HepG2 (cell line): ENCODE data around the gene KIAA0232. TPM values are rescaled to one million over a fixed set of nuclear protein-coding genes. Genes with fewer than 3 reads are reported as not detected.

Experiments used
- BHLHE40 ChIP-seq: IDR thresholded peaks from 2 replicates; pipeline ENCODE4 v1.6.1; 2011; ENCODE audit warnings: low read length, improper control_type of control experiment
- HDAC2 ChIP-seq: sonication (generic); formaldehyde crosslinking; IDR thresholded peaks from 2 replicates; pipeline ENCODE4 v1.4.0; 2020; ENCODE audit warnings: missing genetic modification reagents
- HNF1B ChIP-seq: sonication (generic); formaldehyde crosslinking; IDR thresholded peaks from 2 replicates; pipeline ENCODE4 v1.5.1; 2020; ENCODE audit warnings: mild to moderate bottlenecking, moderate library complexity, missing genetic modification reagents
- HOXD1 ChIP-seq: sonication (generic); formaldehyde crosslinking; IDR thresholded peaks from 2 replicates; pipeline ENCODE4 v1.5.0; 2020; ENCODE audit warnings: missing genetic modification reagents
- NFKBIZ ChIP-seq: IDR thresholded peaks from 2 replicates; pipeline ENCODE4 v1.6.1; 2018; ENCODE audit warnings: missing genetic modification reagents, missing compliant biosample characterization
- NFRKB ChIP-seq: fragments of 450-650 bp; IDR thresholded peaks from 2 replicates; pipeline ENCODE4 v1.6.1; 2017
- PREB ChIP-seq: sonication (generic); formaldehyde crosslinking; IDR thresholded peaks from 2 replicates; pipeline ENCODE4 v1.4.0; 2020; ENCODE audit warnings: missing genetic modification reagents
- RAD21 ChIP-seq: fragments of 450-650 bp; formaldehyde crosslinking; IDR thresholded peaks from 2 replicates; pipeline ENCODE4 v1.5.0; 2020; ENCODE audit warnings: mild to moderate bottlenecking
- SNAI1 ChIP-seq: sonication (generic); formaldehyde crosslinking; IDR thresholded peaks from 2 replicates; pipeline ENCODE4 v1.5.0; 2020; ENCODE audit warnings: mild to moderate bottlenecking, missing genetic modification reagents, borderline replicate concordance
- USF2 ChIP-seq, 2 experiments: sonication (generic) in 1 of 2; formaldehyde crosslinking in 1 of 2; IDR thresholded peaks; 2 replicates each; pipeline versions ENCODE4 v1.5.1 to v1.6.1; 2011 to 2020; ENCODE audit warnings: borderline replicate concordance in 1 of 2, low read depth in 1 of 2, low read length in 1 of 2, mild to moderate bottlenecking in 1 of 2, missing genetic modification reagents in 1 of 2, moderate library complexity in 1 of 2
- ZBTB39 ChIP-seq: sonication (generic); formaldehyde crosslinking; IDR thresholded peaks from 2 replicates; pipeline ENCODE4 v1.5.0; 2020; ENCODE audit warnings: missing genetic modification reagents
- ZBTB7B ChIP-seq: sonication (generic); formaldehyde crosslinking; IDR thresholded peaks from 2 replicates; pipeline ENCODE4 v1.4.0; 2020; ENCODE audit warnings: missing genetic modification reagents
- ZNF800 ChIP-seq: sonication (generic); formaldehyde crosslinking; IDR thresholded peaks from 2 replicates; pipeline ENCODE4 v1.4.0; 2020; ENCODE audit warnings: missing genetic modification reagents
- polyA plus RNA-seq, 8 experiments: library from polyadenylated mRNA; depleted of rRNA in 3 of 8; stranded (reverse) in 7 of 8; unstranded in 1 of 8; fragments of >200 nt; fragmentation: Illumina TruSeq in 4 of 8; extraction: Trizol in 4 of 8; gene quantifications; 2 replicates each; pipeline versions ENCODE4 v1.2.1 to v1.2.3, GENCODE V29; 2011 to 2016; ENCODE audit warnings: low read depth in 4 of 8, missing spikeins in 1 of 8, mixed read lengths in 1 of 8; ENCODE audit not compliant: insufficient read depth in 1 of 8
- total RNA-seq, 5 experiments: library from RNA; depleted of rRNA; stranded (reverse); fragments of >200 nt; fragmentation: Illumina TruSeq; extraction: Trizol; gene quantifications; 2 replicates each; pipeline ENCODE4 v1.2.3, GENCODE V29; 2016; ENCODE audit warnings: low read depth in 1 of 5
- TF ChIP-seq, protein P1 (sequence below): sonication (generic); formaldehyde crosslinking; IDR thresholded peaks from 2 replicates; pipeline ENCODE4 v1.4.0; 2020; ENCODE audit warnings: missing genetic modification reagents
- TF ChIP-seq, protein P2 (sequence below): sonication (generic); formaldehyde crosslinking; IDR thresholded peaks from 2 replicates; pipeline ENCODE4 v1.5.0; 2020; ENCODE audit warnings: missing genetic modification reagents
- TF ChIP-seq, protein P3 (sequence below): sonication (generic); formaldehyde crosslinking; IDR thresholded peaks from 2 replicates; pipeline ENCODE4 v1.8.1; 2023; ENCODE audit warnings: missing genetic modification reagents, mild to moderate bottlenecking, borderline replicate concordance

KIAA0232 gene
- total and polyA plus RNA-seq, 2 of the 13 experiments (the other 11 are each of a cell fraction or from before 2014, with no cell fraction given) = 7.8 to 17.1 TPM

DNA sequence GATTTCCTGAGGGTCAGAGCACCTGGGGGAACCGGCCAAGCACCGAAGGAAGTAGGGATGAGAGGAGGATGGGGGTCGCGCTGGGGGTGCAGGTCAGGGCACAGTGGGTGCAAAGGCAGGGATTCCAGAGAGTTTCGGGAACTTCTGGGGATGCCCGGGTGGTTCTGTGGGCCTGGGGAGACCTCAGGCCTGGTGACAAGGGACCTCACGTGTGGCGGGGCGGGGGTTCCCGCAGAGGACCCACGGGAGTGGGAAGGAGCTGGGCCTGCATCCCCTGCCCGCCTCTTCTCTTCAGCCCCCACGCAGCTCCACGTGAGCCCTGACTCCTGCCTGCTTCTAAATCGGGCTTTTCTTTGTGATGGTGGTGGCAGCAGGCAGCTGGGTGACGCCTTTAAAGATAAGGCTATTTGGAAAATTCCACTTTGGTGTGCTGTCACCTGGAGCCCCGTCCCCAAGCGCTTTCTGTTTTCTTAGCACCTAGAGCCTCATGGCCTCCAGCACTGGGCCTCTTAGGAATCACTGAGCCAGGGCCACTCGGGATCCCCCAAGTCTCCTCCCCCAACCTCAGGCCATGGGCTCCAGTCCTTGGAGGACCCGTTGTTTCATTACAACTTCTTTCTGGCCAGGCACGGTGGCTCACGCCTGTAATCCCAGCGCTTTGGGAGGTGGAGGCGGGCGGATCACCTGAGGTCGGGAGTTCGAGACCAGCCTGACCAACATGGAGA lies 120.0 kb downstream of the KIAA0232 start (continued):
- TF ChIP-seq ZNF800 (no peak), ZBTB7B (peak; percentile 49; the same call in 1 of the 2 replicates), SNAI1 (CRISPR knock-in tag) (no peak), USF2 (IDR thresholded peaks at IDR 0.05; ENCODE audit: low read depth, low read length) (no peak), USF2 (CRISPR knock-in tag; IDR thresholded peaks at IDR 0.05; ENCODE audit: borderline replicate concordance) (no peak), HDAC2 (CRISPR knock-in tag) (no peak), NFKBIZ (CRISPR knock-in tag) (no peak), HOXD1 (CRISPR knock-in tag) (no peak), RAD21 (CRISPR knock-in tag) (no peak), ZBTB39 (CRISPR knock-in tag) (no peak), PREB (CRISPR knock-in tag) (no peak), HNF1B (peak; percentile 59; the same call in 1 of the 2 replicates), NFRKB (no peak), BHLHE40 (no peak)
- TF ChIP-seq, protein P1, sequence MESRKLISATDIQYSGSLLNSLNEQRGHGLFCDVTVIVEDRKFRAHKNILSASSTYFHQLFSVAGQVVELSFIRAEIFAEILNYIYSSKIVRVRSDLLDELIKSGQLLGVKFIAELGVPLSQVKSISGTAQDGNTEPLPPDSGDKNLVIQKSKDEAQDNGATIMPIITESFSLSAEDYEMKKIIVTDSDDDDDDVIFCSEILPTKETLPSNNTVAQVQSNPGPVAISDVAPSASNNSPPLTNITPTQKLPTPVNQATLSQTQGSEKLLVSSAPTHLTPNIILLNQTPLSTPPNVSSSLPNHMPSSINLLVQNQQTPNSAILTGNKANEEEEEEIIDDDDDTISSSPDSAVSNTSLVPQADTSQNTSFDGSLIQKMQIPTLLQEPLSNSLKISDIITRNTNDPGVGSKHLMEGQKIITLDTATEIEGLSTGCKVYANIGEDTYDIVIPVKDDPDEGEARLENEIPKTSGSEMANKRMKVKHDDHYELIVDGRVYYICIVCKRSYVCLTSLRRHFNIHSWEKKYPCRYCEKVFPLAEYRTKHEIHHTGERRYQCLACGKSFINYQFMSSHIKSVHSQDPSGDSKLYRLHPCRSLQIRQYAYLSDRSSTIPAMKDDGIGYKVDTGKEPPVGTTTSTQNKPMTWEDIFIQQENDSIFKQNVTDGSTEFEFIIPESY = peak; percentile 29; the same call in 1 of the 2 replicates
- TF ChIP-seq, protein P2, sequence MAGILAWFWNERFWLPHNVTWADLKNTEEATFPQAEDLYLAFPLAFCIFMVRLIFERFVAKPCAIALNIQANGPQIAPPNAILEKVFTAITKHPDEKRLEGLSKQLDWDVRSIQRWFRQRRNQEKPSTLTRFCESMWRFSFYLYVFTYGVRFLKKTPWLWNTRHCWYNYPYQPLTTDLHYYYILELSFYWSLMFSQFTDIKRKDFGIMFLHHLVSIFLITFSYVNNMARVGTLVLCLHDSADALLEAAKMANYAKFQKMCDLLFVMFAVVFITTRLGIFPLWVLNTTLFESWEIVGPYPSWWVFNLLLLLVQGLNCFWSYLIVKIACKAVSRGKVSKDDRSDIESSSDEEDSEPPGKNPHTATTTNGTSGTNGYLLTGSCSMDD (CRISPR knock-in tag) = no peak
- TF ChIP-seq, protein P3, sequence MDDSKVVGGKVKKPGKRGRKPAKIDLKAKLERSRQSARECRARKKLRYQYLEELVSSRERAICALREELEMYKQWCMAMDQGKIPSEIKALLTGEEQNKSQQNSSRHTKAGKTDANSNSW (CRISPR knock-in tag) = no peak
